GM12892 (cell line): ENCODE results near the gene EDAR.

Source experiments
- POLR2A ChIP-seq: IDR thresholded peaks from 2 replicates; pipeline ENCODE4 v1.6.1; 2011; ENCODE audit warnings: low read depth, low read length, control low read depth
- TAF1 ChIP-seq: IDR thresholded peaks from 2 replicates; pipeline ENCODE4 v1.6.1; 2011; ENCODE audit warnings: low read depth, mild to moderate bottlenecking, control low read depth, low read length, borderline replicate concordance

GRCh38 chr2:109029490-109030201 lies 40.6 kb upstream of the EDAR start:
- TF ChIP-seq TAF1 (no peak), POLR2A (no peak)
